AG20443 (cell line): ENCODE results near the gene OSBP2.

Experiments used
- DNase-seq: peaks from one replicate; pipeline ENCODE4 v3.0.0; 2012; ENCODE audit warnings: low spot score, mixed read lengths

Gene OSBP2, protein sequence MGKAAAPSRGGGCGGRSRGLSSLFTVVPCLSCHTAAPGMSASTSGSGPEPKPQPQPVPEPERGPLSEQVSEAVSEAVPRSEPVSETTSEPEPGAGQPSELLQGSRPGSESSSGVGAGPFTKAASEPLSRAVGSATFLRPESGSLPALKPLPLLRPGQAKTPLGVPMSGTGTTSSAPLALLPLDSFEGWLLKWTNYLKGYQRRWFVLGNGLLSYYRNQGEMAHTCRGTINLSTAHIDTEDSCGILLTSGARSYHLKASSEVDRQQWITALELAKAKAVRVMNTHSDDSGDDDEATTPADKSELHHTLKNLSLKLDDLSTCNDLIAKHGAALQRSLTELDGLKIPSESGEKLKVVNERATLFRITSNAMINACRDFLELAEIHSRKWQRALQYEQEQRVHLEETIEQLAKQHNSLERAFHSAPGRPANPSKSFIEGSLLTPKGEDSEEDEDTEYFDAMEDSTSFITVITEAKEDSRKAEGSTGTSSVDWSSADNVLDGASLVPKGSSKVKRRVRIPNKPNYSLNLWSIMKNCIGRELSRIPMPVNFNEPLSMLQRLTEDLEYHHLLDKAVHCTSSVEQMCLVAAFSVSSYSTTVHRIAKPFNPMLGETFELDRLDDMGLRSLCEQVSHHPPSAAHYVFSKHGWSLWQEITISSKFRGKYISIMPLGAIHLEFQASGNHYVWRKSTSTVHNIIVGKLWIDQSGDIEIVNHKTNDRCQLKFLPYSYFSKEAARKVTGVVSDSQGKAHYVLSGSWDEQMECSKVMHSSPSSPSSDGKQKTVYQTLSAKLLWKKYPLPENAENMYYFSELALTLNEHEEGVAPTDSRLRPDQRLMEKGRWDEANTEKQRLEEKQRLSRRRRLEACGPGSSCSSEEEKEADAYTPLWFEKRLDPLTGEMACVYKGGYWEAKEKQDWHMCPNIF

DNA sequence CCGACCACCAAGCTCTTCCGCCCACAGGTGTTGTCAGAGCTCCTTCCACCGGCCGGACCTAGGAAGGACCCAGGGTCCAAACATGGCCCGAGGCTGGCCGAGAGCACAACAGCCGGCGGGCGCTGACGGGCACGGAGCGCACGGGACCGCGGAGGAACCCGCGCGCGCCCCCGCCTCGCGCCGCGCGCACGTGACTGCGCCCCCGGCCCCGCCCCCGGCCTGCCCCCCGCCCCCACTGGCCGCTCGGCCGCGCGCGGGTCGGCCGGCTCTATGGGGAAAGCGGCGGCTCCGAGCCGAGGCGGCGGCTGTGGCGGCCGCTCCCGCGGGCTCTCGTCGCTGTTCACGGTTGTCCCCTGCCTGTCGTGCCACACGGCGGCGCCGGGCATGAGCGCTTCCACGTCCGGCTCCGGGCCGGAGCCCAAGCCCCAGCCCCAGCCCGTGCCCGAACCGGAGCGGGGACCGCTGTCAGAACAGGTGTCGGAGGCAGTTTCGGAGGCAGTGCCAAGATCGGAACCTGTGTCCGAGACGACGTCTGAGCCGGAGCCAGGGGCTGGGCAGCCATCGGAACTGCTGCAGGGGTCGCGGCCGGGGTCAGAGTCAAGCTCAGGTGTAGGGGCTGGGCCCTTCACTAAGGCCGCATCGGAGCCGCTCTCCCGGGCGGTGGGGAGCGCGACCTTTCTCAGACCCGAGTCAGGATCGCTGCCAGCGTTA lies at the start of gene OSBP2:
Gene OSBP2 (plus strand): TSS at position 235 of the 711 bp plus-strand sequence. CDS start 36 bp downstream, at position 271.
- DNase-seq, result peak; percentile 67

- no peak for DNase-seq
Observed at GRCh38 chr22:30646518-30647160, 48.0 kb upstream of the OSBP2 start.

- DNase-seq, result no peak
Observed at GRCh38 chr22:30647536-30647935, 47.1 kb upstream of the OSBP2 start.

- DNase-seq, result no peak
Observed at GRCh38 chr22:30648825-30649224, 45.8 kb upstream of the OSBP2 start.

DNA sequence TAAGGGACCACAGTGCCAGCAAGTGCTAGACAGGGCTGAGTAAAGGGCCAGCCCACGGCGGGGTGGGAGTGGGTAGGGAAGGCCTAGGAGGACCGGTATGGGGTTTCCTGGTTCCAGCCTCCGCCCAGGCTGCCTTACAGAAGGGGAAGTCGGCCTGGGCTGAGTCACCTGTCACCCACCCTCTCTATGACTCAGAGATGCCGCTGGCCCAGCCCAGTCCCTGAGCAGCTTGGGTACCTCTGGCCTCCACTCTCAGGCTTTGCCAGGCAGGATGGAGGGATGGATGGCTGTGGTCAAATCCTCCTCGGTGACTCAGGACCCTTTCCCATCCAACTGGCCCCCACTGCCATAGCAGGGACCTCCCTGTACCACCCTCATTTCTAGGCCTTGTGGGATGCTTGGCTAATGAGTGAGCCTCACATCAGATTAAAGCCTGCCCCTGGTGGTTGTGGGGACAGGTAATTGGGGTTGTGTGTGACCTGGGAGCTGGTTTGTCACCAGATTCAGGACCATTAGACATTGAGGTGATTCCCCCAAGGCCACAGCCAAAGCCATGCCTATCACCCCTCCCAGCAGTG lies 45.2 kb upstream of the OSBP2 start:
- peak; percentile 91 for DNase-seq

GRCh38 chr22:30650508-30651116 lies 44.1 kb upstream of the OSBP2 start:
- DNase-seq, result no peak

DNA sequence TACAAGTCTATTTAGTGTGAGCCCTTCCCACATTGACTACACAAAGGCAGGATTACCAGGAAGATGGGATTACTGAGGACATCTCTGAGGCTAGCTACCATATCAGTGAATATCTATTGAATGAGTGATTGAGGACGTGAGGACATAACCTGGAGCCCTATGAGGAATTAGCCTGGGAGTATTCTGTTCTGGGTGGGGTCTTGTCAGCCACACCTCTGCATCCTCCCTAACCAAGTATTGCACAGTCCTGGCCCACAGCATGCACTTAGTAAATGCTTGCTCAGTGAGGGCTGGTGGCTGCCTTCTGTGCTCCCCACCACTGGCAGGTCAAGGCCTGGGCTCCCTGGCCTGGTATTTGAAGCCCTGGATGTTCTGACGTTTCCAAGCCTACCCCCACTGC lies 41.8 kb upstream of the OSBP2 start:
- no peak for DNase-seq

GRCh38 chr22:30654361-30654760 lies 40.3 kb upstream of the OSBP2 start:
- DNase-seq, result no peak

DNA sequence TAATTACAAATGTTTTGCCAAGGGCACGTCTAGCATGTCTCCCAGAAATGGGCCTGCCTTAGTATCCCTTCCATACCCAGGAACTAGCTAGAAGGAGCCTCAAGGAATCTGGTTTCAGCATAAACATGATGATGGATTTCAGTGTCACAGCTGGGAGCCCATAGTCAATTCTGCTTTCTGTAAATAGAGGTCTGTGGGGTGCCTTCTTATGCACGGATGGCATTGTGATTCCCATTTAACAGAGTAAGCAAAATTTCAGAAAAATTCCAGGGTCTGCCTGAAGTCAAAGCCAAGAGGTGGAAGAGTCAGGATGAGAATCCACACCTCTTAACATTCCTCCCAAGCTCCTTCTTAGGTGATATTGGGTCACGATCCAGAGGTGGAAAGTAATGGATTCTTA lies 39.1 kb upstream of the OSBP2 start:
- no peak for DNase-seq

GRCh38 chr22:30662040-30662439 lies 32.6 kb upstream of the OSBP2 start:
- no peak for DNase-seq

DNA sequence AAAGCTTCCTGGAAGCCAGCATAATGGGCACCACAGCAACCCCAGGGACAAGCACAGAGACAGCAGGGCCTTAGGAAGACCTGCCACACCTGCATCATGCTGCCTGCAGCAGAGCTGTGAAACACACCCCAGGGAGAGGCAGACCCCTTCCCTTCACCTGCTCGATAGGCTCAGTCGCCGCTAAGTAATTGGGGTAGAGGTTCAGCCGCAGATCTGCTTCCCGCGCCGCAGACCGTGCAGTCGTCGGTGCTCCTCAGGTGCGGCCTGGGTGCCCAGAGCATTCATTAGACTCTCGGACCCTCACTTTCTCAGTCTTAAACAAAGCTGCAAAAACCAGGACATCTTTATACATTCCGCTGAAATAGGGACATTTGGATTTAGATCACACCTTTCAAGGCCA lies 29.9 kb upstream of the OSBP2 start:
- no peak for DNase-seq

GRCh38 chr22:30665266-30665665 lies 29.4 kb upstream of the OSBP2 start:
- no peak for DNase-seq

- DNase-seq, result peak; percentile 5
Observed at GRCh38 chr22:30665786-30666185, 28.9 kb upstream of the OSBP2 start.

GRCh38 chr22:30667107-30667493 lies 27.6 kb upstream of the OSBP2 start:
- DNase-seq, result no peak

GRCh38 chr22:30667494-30668385 lies 26.9 kb upstream of the OSBP2 start, which contains the start of gene DUSP18:
Gene DUSP18, minus strand, starts transcription at chr22:30667875. Its CDS starts 3,872 bp downstream, at chr22:30664003.
- peak; percentile 100 for DNase-seq

- no peak for DNase-seq
Observed at GRCh38 chr22:30668386-30668710, 26.3 kb upstream of the OSBP2 start.

- no peak for DNase-seq
Observed at GRCh38 chr22:30671071-30671470, 23.6 kb upstream of the OSBP2 start.

GRCh38 chr22:30673136-30673535 lies 21.5 kb upstream of the OSBP2 start:
- no peak for DNase-seq

DNA sequence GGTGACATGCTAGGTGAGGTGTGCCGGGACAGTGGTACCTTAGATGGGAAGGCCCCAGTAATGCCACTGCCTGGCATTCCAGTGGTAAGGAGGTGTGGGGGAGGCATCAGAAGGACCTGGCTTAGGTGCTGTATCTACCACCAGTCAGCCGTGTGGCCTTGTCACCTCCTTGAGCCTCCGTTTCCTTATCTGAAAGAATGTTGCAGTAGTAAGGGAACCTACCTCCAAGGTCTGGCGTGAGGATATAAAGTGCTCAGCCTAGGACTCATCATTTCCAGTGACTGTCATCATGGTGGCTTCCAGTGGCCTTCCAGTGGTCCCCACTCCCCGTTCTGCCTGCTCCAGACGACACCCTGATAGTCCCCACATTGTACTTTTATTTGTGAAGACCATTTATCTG lies 20.2 kb upstream of the OSBP2 start:
- DNase-seq, result no peak

GRCh38 chr22:30675436-30675835 lies 19.2 kb upstream of the OSBP2 start:
- no peak for DNase-seq
